WTC11 (cell line): ENCODE measurements around the gene KCNG4. TPM values are rescaled to one million over a fixed set of nuclear protein-coding genes. Genes with fewer than 3 reads are reported as not detected.

Source experiments
- ATAC-seq: fragments of 200-7000 bp; cut with Tn5 transposase; 2 replicates; pipeline ENCODE4 v1.10.0; 2021; ENCODE audit warnings: mild to moderate bottlenecking, moderate library complexity
- CTCF ChIA-PET: fragments of 300-600 bp; sonication (Branson Sonifier 250); formaldehyde crosslinking; loops from one replicate; lab custom pipeline; 2021; ENCODE audit warnings: antibody characterized with exemption; lab: Charles Lee
- POLR2A ChIA-PET: fragments of 350-600 bp; sonication (Branson Sonifier 250); formaldehyde crosslinking; loops from one replicate; lab custom pipeline; 2021; ENCODE audit warnings: antibody characterized with exemption; lab: Charles Lee
- DNase-seq: peaks from one replicate; pipeline ENCODE4 v3.0.0; 2021; ENCODE audit warnings: low spot score
- H3K27ac Mint-ChIP-seq: 2 replicates; pipeline ENCODE4 v1.8.0; 2021; ENCODE audit warnings: mixed read lengths
- H3K27me3 Mint-ChIP-seq: 2 replicates; pipeline ENCODE4 v1.8.0; 2021; ENCODE audit warnings: low read depth, mild to moderate bottlenecking, moderate library complexity, mixed read lengths
- H3K36me3 Mint-ChIP-seq: 2 replicates; pipeline ENCODE4 v1.8.0; 2021; ENCODE audit warnings: mixed read lengths
- H3K4me1 Mint-ChIP-seq: 2 replicates; pipeline ENCODE4 v1.8.0; 2022; ENCODE audit warnings: mixed read lengths
- H3K4me3 Mint-ChIP-seq: 2 replicates; pipeline ENCODE4 v1.8.0; 2021; ENCODE audit warnings: mild to moderate bottlenecking, moderate library complexity, mixed read lengths
- H3K9me3 Mint-ChIP-seq: 2 replicates; pipeline ENCODE4 v1.8.0; 2021; ENCODE audit warnings: mixed read lengths
- ESRRA ChIP-seq: sonication (generic); formaldehyde crosslinking; IDR thresholded peaks from 2 replicates; pipeline ENCODE4 v1.8.1; 2022; ENCODE audit warnings: mild to moderate bottlenecking, missing genetic modification reagents, borderline replicate concordance
- ETV6 ChIP-seq: sonication (generic); formaldehyde crosslinking; IDR thresholded peaks from 2 replicates; pipeline ENCODE4 v1.8.1; 2022; ENCODE audit warnings: mild to moderate bottlenecking, missing genetic modification reagents
- FOXK1 ChIP-seq: sonication (generic); formaldehyde crosslinking; IDR thresholded peaks from 2 replicates; pipeline ENCODE4 v1.8.0; 2022; ENCODE audit warnings: mild to moderate bottlenecking, moderate library complexity, missing genetic modification reagents
- FOXP1 ChIP-seq: sonication (generic); formaldehyde crosslinking; IDR thresholded peaks from 2 replicates; pipeline ENCODE4 v1.8.0; 2022; ENCODE audit warnings: missing genetic modification reagents, mild to moderate bottlenecking, moderate library complexity, borderline replicate concordance
- GRHL2 ChIP-seq: fragments of 250-450 bp; sonication (Bioruptor Pico); IDR thresholded peaks from 2 replicates; pipeline ENCODE4 v1.8.0; 2022; ENCODE audit warnings: mild to moderate bottlenecking, moderate library complexity; ENCODE audit not compliant: insufficient replicate concordance, severe bottlenecking
- NFE2L1 ChIP-seq: sonication (generic); formaldehyde crosslinking; IDR thresholded peaks from 2 replicates; pipeline ENCODE4 v1.8.1; 2023; ENCODE audit warnings: missing genetic modification reagents
- NR2C2 ChIP-seq: sonication (generic); formaldehyde crosslinking; IDR thresholded peaks from 2 replicates; pipeline ENCODE4 v1.8.0; 2022; ENCODE audit warnings: mild to moderate bottlenecking, missing genetic modification reagents
- RELA ChIP-seq: sonication (generic); formaldehyde crosslinking; IDR thresholded peaks from 2 replicates; pipeline ENCODE4 v1.8.1; 2022; ENCODE audit warnings: missing genetic modification reagents, mild to moderate bottlenecking, borderline replicate concordance
- ZNF232 ChIP-seq: sonication (generic); formaldehyde crosslinking; IDR thresholded peaks from 2 replicates; pipeline ENCODE4 v1.8.0; 2022; ENCODE audit warnings: mild to moderate bottlenecking, missing genetic modification reagents
- ZNF263 ChIP-seq: sonication (generic); formaldehyde crosslinking; IDR thresholded peaks from 2 replicates; pipeline ENCODE4 v1.8.1; 2022; ENCODE audit warnings: low read depth, mild to moderate bottlenecking, moderate library complexity, missing genetic modification reagents
- ZNF532 ChIP-seq: fragments of 250-450 bp; sonication (Bioruptor Pico); IDR thresholded peaks from 2 replicates; pipeline ENCODE4 v1.9.0; 2021; ENCODE audit warnings: mild to moderate bottlenecking, borderline replicate concordance
- total RNA-seq: library from RNA; stranded (reverse); gene quantifications from 3 replicates; pipeline ENCODE4 v1.2.3, GENCODE V29; 2021
- TF ChIP-seq, protein P1 (sequence below): sonication (generic); formaldehyde crosslinking; IDR thresholded peaks from 2 replicates; pipeline ENCODE4 v1.8.1; 2023; ENCODE audit warnings: mild to moderate bottlenecking, moderate library complexity, missing genetic modification reagents
- TF ChIP-seq, protein P2 (sequence below): sonication (generic); formaldehyde crosslinking; IDR thresholded peaks from 2 replicates; pipeline ENCODE4 v1.8.1; 2022; ENCODE audit warnings: mild to moderate bottlenecking, missing genetic modification reagents, moderate library complexity, borderline replicate concordance
- TF ChIP-seq, protein P3 (sequence below): fragments of 250-450 bp; sonication (Bioruptor Pico); IDR thresholded peaks from 2 replicates; pipeline ENCODE4 v1.9.0; 2021; ENCODE audit warnings: mild to moderate bottlenecking
- TF ChIP-seq, protein P4 (sequence below): sonication (generic); formaldehyde crosslinking; IDR thresholded peaks from 2 replicates; pipeline ENCODE4 v1.8.1; 2023; ENCODE audit warnings: mild to moderate bottlenecking, missing genetic modification reagents, borderline replicate concordance
- TF ChIP-seq, protein P5 (sequence below): sonication (generic); formaldehyde crosslinking; IDR thresholded peaks from 2 replicates; pipeline ENCODE4 v1.8.1; 2022; ENCODE audit warnings: low read depth, missing genetic modification reagents, borderline replicate concordance
- TF ChIP-seq, protein P6 (sequence below): sonication (generic); formaldehyde crosslinking; IDR thresholded peaks from 2 replicates; pipeline ENCODE4 v1.8.0; 2023; ENCODE audit warnings: missing genetic modification reagents, mild to moderate bottlenecking, borderline replicate concordance

KCNG4 gene
- total RNA-seq, 1 experiment from 2014 or later: not detected

DNA sequence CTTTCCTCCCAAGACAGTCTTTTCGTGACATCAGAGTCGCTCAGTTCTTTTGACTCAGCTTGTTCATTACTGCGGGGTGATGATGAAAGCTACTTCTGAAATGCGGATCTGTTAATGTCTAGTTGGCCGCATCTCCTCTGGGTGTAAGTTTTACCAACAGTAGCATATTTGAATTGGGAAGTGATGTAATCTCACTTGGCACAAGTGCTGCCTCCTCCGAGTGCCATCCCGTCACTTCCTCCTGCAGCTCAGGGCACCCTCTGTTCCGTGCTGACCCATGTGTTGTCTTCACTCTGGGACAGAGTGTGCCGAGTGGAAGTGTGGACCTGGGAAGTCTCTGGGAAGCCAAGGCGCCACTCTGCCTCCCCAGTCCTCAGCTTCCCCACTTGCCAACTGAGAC lies 40.0 kb downstream of the KCNG4 start (continued):
- TF ChIP-seq NR2C2 (CRISPR knock-in tag) (no peak), ESRRA (no peak), FOXP1 (CRISPR knock-in tag) (no peak), ZNF532 (no peak)
- TF ChIP-seq, protein P1, sequence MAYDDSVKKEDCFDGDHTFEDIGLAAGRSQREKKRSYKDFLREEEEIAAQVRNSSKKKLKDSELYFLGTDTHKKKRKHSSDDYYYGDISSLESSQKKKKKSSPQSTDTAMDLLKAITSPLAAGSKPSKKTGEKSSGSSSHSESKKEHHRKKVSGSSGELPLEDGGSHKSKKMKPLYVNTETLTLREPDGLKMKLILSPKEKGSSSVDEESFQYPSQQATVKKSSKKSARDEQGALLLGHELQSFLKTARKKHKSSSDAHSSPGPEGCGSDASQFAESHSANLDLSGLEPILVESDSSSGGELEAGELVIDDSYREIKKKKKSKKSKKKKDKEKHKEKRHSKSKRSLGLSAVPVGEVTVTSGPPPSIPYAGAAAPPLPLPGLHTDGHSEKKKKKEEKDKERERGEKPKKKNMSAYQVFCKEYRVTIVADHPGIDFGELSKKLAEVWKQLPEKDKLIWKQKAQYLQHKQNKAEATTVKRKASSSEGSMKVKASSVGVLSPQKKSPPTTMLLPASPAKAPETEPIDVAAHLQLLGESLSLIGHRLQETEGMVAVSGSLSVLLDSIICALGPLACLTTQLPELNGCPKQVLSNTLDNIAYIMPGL (CRISPR knock-in tag): no peak

GRCh38 chr16:84199097-84199496 lies 40.7 kb downstream of the KCNG4 start:
- Mint-ChIP-seq H3K9me3 (peaks cover 3% of the 10 kb centered on the region; the same call in 1 of the 2 replicates), H3K27ac (peak overlapping the region; percentile 36; the same call in 1 of the 2 replicates), H3K27me3 (no peaks in the 10 kb centered on the region), H3K36me3 (no peaks in the 10 kb centered on the region), H3K4me1 (0 out of 2 replicates have a peak, but pooled peaks cover 3% of the 10 kb centered on the region), H3K4me3 (no peak overlapping the region)
- CTCF ChIA-PET: interaction anchor here (1.5 kb wide), 1 partner anchor 12 kb away, joined by 16 read pairs; the partner anchor contains the start of gene TAF1C
- DNase-seq: no peak
- peak; percentile 44 for ATAC-seq
- POLR2A ChIA-PET: no interaction called here
- TF ChIP-seq GRHL2 (CRISPR knock-in tag) (no peak), ZNF263 (CRISPR knock-in tag) (no peak), ETV6 (CRISPR knock-in tag) (no peak), NFE2L1 (CRISPR knock-in tag) (no peak), RELA (CRISPR knock-in tag) (no peak), FOXK1 (CRISPR knock-in tag) (no peak), ZNF232 (no peak)
- TF ChIP-seq, protein P2, sequence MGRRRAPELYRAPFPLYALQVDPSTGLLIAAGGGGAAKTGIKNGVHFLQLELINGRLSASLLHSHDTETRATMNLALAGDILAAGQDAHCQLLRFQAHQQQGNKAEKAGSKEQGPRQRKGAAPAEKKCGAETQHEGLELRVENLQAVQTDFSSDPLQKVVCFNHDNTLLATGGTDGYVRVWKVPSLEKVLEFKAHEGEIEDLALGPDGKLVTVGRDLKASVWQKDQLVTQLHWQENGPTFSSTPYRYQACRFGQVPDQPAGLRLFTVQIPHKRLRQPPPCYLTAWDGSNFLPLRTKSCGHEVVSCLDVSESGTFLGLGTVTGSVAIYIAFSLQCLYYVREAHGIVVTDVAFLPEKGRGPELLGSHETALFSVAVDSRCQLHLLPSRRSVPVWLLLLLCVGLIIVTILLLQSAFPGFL (CRISPR knock-in tag): no peak
- TF ChIP-seq, protein P3, sequence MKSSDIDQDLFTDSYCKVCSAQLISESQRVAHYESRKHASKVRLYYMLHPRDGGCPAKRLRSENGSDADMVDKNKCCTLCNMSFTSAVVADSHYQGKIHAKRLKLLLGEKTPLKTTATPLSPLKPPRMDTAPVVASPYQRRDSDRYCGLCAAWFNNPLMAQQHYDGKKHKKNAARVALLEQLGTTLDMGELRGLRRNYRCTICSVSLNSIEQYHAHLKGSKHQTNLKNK: no peak
- TF ChIP-seq, protein P4, sequence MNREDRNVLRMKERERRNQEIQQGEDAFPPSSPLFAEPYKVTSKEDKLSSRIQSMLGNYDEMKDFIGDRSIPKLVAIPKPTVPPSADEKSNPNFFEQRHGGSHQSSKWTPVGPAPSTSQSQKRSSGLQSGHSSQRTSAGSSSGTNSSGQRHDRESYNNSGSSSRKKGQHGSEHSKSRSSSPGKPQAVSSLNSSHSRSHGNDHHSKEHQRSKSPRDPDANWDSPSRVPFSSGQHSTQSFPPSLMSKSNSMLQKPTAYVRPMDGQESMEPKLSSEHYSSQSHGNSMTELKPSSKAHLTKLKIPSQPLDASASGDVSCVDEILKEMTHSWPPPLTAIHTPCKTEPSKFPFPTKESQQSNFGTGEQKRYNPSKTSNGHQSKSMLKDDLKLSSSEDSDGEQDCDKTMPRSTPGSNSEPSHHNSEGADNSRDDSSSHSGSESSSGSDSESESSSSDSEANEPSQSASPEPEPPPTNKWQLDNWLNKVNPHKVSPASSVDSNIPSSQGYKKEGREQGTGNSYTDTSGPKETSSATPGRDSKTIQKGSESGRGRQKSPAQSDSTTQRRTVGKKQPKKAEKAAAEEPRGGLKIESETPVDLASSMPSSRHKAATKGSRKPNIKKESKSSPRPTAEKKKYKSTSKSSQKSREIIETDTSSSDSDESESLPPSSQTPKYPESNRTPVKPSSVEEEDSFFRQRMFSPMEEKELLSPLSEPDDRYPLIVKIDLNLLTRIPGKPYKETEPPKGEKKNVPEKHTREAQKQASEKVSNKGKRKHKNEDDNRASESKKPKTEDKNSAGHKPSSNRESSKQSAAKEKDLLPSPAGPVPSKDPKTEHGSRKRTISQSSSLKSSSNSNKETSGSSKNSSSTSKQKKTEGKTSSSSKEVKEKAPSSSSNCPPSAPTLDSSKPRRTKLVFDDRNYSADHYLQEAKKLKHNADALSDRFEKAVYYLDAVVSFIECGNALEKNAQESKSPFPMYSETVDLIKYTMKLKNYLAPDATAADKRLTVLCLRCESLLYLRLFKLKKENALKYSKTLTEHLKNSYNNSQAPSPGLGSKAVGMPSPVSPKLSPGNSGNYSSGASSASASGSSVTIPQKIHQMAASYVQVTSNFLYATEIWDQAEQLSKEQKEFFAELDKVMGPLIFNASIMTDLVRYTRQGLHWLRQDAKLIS (CRISPR knock-in tag): no peak
- TF ChIP-seq, protein P5, sequence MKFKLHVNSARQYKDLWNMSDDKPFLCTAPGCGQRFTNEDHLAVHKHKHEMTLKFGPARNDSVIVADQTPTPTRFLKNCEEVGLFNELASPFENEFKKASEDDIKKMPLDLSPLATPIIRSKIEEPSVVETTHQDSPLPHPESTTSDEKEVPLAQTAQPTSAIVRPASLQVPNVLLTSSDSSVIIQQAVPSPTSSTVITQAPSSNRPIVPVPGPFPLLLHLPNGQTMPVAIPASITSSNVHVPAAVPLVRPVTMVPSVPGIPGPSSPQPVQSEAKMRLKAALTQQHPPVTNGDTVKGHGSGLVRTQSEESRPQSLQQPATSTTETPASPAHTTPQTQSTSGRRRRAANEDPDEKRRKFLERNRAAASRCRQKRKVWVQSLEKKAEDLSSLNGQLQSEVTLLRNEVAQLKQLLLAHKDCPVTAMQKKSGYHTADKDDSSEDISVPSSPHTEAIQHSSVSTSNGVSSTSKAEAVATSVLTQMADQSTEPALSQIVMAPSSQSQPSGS (CRISPR knock-in tag): no peak
- TF ChIP-seq, protein P6, sequence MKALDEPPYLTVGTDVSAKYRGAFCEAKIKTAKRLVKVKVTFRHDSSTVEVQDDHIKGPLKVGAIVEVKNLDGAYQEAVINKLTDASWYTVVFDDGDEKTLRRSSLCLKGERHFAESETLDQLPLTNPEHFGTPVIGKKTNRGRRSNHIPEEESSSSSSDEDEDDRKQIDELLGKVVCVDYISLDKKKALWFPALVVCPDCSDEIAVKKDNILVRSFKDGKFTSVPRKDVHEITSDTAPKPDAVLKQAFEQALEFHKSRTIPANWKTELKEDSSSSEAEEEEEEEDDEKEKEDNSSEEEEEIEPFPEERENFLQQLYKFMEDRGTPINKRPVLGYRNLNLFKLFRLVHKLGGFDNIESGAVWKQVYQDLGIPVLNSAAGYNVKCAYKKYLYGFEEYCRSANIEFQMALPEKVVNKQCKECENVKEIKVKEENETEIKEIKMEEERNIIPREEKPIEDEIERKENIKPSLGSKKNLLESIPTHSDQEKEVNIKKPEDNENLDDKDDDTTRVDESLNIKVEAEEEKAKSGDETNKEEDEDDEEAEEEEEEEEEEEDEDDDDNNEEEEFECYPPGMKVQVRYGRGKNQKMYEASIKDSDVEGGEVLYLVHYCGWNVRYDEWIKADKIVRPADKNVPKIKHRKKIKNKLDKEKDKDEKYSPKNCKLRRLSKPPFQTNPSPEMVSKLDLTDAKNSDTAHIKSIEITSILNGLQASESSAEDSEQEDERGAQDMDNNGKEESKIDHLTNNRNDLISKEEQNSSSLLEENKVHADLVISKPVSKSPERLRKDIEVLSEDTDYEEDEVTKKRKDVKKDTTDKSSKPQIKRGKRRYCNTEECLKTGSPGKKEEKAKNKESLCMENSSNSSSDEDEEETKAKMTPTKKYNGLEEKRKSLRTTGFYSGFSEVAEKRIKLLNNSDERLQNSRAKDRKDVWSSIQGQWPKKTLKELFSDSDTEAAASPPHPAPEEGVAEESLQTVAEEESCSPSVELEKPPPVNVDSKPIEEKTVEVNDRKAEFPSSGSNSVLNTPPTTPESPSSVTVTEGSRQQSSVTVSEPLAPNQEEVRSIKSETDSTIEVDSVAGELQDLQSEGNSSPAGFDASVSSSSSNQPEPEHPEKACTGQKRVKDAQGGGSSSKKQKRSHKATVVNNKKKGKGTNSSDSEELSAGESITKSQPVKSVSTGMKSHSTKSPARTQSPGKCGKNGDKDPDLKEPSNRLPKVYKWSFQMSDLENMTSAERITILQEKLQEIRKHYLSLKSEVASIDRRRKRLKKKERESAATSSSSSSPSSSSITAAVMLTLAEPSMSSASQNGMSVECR (CRISPR knock-in tag): no peak
